Activated CD4-positive, alpha-beta T cell treated with anti-CD3 and anti-CD28 coated beads, Interleukin-2, amount 50 U/mL, for 48 hours (primary cell): ENCODE measurements around the gene MND1.
"Not testable (repeated sequence)": the region's sequence is repeated elsewhere in the genome, so short reads cannot be mapped to it uniquely, and the experiment has no call there.

Experiments
- DNase-seq, 2 experiments: peaks; one replicate each; pipeline ENCODE4 v3.0.0-alpha.2; 2020

The MND1 gene

GRCh38 chr4:153448003-153448731 is 103.7 kb downstream of the MND1 start:
- no peak for DNase-seq

DNA sequence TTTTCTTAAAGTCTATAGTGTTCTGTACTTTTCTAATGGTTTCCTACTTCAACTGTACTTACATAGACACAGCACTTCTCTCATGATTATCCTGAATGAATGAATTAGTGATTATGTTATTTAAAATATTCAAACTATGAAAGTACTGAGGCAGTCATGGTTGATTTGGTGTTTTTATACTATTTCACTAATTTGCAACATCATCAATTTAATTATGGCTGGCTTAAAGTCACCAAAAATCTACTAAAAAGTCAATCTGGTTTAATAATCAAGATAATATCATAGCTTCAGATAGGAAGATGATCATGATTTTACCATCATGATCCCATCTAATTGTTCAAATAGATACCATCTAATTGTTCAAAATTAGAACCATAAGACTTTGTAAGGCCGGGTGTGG is 104.8 kb downstream of the MND1 start:
- DNase-seq, result no peak

GRCh38 chr4:153450544-153450917 is 106.0 kb downstream of the MND1 start:
- no peak for DNase-seq

GRCh38 chr4:153451145-153451544 is 106.7 kb downstream of the MND1 start:
- not testable (repeated sequence) for DNase-seq

- no peak for DNase-seq
These were observed 107.6 kb downstream of the MND1 start for GRCh38 chr4:153451911-153452657.

GRCh38 chr4:153452658-153453378 is 108.3 kb downstream of the MND1 start:
- DNase-seq, result no peak

DNA sequence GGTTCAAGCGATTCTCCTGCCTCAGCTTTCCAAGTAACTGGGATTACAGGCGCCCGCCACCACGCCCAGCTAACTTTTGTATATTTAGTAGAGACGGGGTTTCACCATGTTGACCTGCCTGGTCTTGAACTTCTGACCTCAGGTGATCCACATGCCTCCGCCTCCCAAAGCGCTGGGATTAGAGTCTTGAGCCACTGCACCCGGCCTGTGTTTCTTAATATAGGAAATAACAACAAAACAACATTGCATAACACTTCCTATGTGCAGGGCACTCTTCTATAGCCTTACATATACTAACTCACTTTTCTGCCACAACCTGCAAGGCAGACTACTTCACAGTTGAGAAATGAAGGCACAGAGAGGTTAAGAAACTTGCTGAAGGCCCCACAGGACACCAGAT is 108.9 kb downstream of the MND1 start:
- DNase-seq, result no peak

- no peak for DNase-seq
These were observed 114.5 kb downstream of the MND1 start for GRCh38 chr4:153458969-153459368.

GRCh38 chr4:153461549-153461948 is 117.1 kb downstream of the MND1 start:
- not testable (repeated sequence) for DNase-seq

- no peak for DNase-seq
These were observed 119.6 kb downstream of the MND1 start for GRCh38 chr4:153464068-153464467.
